Fibroblast of pulmonary artery (primary cell): ENCODE data around the gene IL17RD.
A peak's percentile ranks its signal among the peaks of the same experiment; 100 is the strongest.

ENCODE experiments used
- DNase-seq: peaks from one replicate; pipeline ENCODE4 v3.0.0-alpha.2; 2010; ENCODE audit warnings: low read depth
- H3K4me3 ChIP-seq: replicated peaks from 2 replicates; pipeline ENCODE4 v1.5.1; 2011; ENCODE audit warnings: low read depth, mild to moderate bottlenecking, control low read depth, low read length, moderate library complexity
- TF ChIP-seq, protein P1 (sequence below): IDR thresholded peaks from 2 replicates; pipeline ENCODE4 v1.5.1; 2011; ENCODE audit warnings: mild to moderate bottlenecking, control low read depth, low read length, inconsistent platforms; ENCODE audit errors: missing control alignments

The IL17RD gene

DNA sequence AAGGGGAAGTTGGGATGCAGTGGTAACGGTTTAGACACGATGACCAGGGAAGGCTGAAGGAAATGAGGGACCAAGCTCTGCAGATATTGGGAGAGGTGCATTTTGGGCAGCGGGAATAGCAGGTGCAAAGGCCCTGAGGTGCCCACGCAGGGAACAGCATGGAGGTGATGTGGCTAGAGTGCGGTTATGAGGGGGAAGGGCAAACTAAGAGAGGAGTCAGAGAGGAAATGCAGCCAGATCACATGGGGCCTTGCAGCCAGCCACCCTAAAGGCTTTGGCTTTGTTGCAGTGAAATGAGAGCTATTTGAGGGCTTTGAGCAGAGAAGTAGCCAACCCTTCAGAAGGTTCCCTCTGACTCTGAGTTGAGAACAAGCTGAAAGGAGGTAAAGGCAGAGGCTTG, 102.1 kb downstream of the IL17RD start:
- no peak overlapping the region for H3K4me3 ChIP-seq
- no peak for DNase-seq
- TF ChIP-seq, protein P1, sequence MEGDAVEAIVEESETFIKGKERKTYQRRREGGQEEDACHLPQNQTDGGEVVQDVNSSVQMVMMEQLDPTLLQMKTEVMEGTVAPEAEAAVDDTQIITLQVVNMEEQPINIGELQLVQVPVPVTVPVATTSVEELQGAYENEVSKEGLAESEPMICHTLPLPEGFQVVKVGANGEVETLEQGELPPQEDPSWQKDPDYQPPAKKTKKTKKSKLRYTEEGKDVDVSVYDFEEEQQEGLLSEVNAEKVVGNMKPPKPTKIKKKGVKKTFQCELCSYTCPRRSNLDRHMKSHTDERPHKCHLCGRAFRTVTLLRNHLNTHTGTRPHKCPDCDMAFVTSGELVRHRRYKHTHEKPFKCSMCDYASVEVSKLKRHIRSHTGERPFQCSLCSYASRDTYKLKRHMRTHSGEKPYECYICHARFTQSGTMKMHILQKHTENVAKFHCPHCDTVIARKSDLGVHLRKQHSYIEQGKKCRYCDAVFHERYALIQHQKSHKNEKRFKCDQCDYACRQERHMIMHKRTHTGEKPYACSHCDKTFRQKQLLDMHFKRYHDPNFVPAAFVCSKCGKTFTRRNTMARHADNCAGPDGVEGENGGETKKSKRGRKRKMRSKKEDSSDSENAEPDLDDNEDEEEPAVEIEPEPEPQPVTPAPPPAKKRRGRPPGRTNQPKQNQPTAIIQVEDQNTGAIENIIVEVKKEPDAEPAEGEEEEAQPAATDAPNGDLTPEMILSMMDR, result no peak

DNA sequence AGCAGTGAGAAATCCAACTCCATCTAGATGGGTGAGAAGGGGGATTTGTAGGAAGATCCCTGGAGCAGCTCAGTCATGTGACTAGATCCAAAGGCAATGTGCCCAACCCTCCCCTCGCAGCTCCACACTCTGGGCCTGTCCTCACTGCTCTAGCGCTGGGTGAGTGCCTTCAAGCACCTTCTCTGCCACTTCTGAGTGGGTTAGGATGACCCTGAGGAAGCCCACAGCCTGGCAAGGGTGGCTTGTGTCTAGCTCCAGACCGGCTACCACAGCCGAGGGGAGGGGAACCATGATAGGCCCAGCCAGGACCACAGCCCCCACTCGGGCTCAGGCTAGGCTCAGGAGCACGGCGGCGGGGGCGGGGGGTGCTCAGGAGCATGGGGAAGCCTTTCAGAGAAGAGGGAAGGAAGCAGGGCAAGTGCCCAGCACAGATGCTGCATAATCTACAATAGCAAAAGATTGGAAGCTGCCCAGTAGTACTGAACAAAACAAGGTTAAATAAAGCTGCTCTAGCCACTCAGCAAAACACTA, 103.0 kb downstream of the IL17RD start:
- TF ChIP-seq, protein P1, result no peak
- DNase-seq, result no peak
- no peak overlapping the region for H3K4me3 ChIP-seq

DNA sequence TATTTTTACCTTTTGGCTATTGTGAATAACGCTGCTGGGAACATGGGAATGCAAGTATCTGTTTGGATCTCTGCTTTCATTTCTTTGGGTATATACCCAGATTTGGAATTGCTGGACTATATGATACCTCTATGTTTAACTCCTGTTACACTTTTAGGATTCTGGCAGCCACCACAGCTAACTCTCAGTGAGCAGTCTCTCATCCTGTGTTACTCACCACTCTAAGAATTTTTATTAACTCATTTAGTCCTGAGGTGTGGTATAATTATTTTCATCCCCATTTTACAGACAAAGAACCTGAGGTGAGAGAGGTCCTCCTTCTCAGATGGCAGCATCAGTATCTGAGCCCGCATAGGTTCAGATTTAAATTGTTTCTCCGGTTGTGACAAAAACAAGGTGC, 103.6 kb downstream of the IL17RD start:
- TF ChIP-seq, protein P1, result no peak
- DNase-seq, result no peak
- no peak overlapping the region for H3K4me3 ChIP-seq

DNA sequence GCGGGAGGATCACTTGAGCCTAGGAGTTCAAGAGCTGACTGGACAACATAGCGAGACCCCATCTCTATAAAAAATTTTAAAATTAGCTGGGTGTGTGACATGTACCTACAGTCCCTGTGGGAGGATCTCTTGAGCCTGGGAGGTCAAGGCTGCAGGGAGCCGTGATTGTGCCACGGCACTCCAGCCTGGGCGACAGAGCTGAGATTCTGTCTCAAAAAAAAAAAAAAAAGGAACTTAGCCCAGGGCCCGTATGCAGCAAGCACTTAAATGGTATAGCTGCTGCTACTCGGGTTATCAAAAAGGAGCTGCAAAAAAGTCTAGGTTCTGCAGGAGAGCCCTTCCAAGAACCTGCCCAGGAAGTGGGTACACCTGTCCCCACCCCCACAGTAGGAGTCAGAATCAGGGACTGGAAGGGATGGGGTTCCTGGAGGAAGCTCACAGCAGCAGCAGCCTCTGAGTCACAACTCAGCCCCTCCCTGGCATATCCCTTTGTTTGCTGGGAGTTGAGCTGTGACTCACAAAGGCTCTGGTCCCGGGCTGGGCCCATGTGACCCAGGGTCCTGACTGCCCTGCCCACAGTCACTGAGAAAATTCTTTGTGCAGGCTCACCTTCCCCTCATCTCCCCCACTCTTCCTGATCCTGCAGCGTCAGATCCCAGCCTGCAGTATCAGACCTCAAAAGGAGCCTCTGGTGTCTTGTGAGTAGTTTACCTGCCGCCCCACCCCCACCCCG, 104.9 kb downstream of the IL17RD start, which contains the start of gene SPATA12:
Gene SPATA12 (plus strand): TSS at position 576 of the 733 bp plus-strand sequence. CDS start 13,031 bp downstream, outside the sequence.
- peak; percentile 87 for DNase-seq
- TF ChIP-seq, protein P1, result no peak
- no peak within 1 kb of the TSS for H3K4me3 ChIP-seq

DNA sequence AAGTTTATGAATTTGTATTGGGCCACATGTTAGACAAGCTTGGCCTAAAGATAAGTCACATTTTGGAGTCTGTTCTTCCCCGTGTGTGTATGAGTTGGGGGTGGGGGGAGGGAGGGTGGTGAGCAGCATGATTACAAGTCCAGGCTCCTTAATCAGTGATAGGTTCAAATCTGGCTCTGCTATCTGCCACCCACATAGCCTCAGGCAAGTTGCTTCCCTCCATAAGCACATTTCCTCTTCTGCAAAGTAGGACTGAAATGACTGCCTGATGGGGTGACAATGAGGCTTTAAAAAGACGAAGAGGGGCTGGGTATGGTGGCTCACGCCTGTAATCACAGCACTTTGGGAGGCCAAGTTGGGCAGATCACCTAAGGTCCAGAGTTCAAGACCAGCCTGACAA, 105.7 kb downstream of the IL17RD start:
- no peak overlapping the region for H3K4me3 ChIP-seq
- DNase-seq, result no peak
- TF ChIP-seq, protein P1, result no peak

DNA sequence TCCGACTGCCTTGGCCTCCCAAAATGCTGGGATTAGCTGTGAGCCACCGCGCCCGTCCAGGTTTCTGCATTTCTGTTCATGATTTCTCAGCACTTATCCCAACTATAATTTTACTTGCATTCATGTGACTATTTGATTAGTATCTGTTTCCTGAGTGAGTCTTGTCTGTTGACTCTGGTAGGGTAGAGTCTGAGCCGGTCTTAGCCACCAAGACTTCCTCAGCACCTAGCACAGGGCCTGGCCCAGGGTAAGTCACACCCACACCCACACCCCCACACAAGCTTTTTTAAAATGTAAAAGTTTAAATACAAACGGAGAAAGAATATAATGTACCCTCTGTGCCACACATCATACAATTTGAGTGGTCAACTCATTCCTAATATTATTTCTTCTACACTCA, 107.8 kb downstream of the IL17RD start:
- DNase-seq, result no peak
- no peak overlapping the region for H3K4me3 ChIP-seq
- TF ChIP-seq, protein P1, result no peak

DNA sequence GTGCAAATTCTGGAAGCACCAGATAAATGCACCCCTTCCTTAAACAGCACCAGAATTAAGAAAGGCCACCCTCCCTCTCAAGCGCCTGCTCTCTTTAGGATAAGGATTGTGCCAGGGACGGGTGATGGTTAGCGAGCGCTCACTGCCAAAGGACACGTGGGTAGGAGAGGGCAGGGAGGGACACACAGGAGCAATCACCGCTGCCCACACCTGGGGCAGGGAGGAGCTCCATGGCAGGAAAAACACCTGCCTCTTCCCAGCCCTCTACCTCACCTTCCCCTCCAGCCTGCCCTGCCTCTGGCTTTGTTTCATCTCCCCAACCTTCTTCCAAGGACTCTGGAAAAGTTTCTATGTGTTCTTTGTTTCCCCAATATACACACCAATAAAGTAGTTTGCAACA, 112.0 kb downstream of the IL17RD start:
- TF ChIP-seq, protein P1, result no peak
- no peak for DNase-seq
- no peak overlapping the region for H3K4me3 ChIP-seq
